H9 (cell line): ENCODE measurements around the gene IFI27. TPM values are rescaled to one million over a fixed set of nuclear protein-coding genes. Genes with fewer than 3 reads are reported as not detected.

Experiments
- DNase-seq: peaks from one replicate; pipeline ENCODE4 v3.0.0-alpha.2; 2017
- H2AFZ ChIP-seq: one replicate; pipeline ENCODE4 v1.6.1; 2013; ENCODE audit warnings: mild to moderate bottlenecking, low read length, control low read depth, moderate library complexity
- H2AK5ac ChIP-seq: 2 replicates; pipeline ENCODE4 v1.6.1; 2013; ENCODE audit warnings: low read length, control low read depth, mixed read lengths; ENCODE audit not compliant: insufficient read length
- H2BK120ac ChIP-seq: one replicate; pipeline ENCODE4 v1.6.1; 2013; ENCODE audit warnings: low read depth, mild to moderate bottlenecking, low read length, control low read depth, inconsistent platforms; ENCODE audit not compliant: poor library complexity, severe bottlenecking
- H2BK12ac ChIP-seq: 2 replicates; pipeline ENCODE4 v1.6.1; 2013; ENCODE audit warnings: low read length, control low read depth, mixed read lengths, low read depth; ENCODE audit not compliant: insufficient read length
- H2BK15ac ChIP-seq: 2 replicates; pipeline ENCODE4 v1.6.1; 2013; ENCODE audit warnings: low read depth, low read length, control low read depth
- H2BK20ac ChIP-seq: one replicate; pipeline ENCODE4 v1.6.1; 2013; ENCODE audit warnings: low read depth, mild to moderate bottlenecking, low read length, control low read depth, inconsistent platforms; ENCODE audit not compliant: poor library complexity, severe bottlenecking
- H2BK5ac ChIP-seq: 2 replicates; pipeline ENCODE4 v1.6.1; 2013; ENCODE audit warnings: low read length, control low read depth, mixed read lengths; ENCODE audit not compliant: insufficient read length
- H3K14ac ChIP-seq: 2 replicates; pipeline ENCODE4 v1.6.1; 2013; ENCODE audit warnings: low read length, control low read depth; ENCODE audit not compliant: insufficient read depth
- H3K18ac ChIP-seq: 2 replicates; pipeline ENCODE4 v1.6.1; 2013; ENCODE audit warnings: low read depth, mild to moderate bottlenecking, mixed read lengths, low read length, control low read depth; ENCODE audit not compliant: insufficient read length
- H3K23ac ChIP-seq: 2 replicates; pipeline ENCODE4 v1.6.1; 2013; ENCODE audit warnings: low read length, control low read depth, mixed read lengths, low read depth; ENCODE audit not compliant: insufficient read length
- H3K23me2 ChIP-seq: 2 replicates; pipeline ENCODE4 v1.6.1; 2013; ENCODE audit warnings: low read depth, mild to moderate bottlenecking, mixed read lengths, low read length, control low read depth; ENCODE audit not compliant: insufficient read length, poor library complexity, severe bottlenecking
- H3K27ac ChIP-seq: 2 replicates; pipeline ENCODE4 v1.5.1; 2013; ENCODE audit warnings: low read length, control low read depth, mixed read lengths, low read depth; ENCODE audit not compliant: insufficient read length
- H3K27me3 ChIP-seq: 2 replicates; pipeline ENCODE4 v1.6.1; 2013; ENCODE audit warnings: low read length, control low read depth, inconsistent platforms; ENCODE audit not compliant: insufficient read depth
- H3K4ac ChIP-seq: 2 replicates; pipeline ENCODE4 v1.6.1; 2013; ENCODE audit warnings: low read depth, mild to moderate bottlenecking, control low read depth, inconsistent platforms, low read length, moderate library complexity
- H3K4me1 ChIP-seq: 2 replicates; pipeline ENCODE4 v1.6.1; 2013; ENCODE audit warnings: low read length, control low read depth, inconsistent platforms; ENCODE audit not compliant: insufficient read depth
- H3K4me2 ChIP-seq: 2 replicates; pipeline ENCODE4 v1.6.1; 2013; ENCODE audit warnings: low read length, control low read depth, mixed read lengths; ENCODE audit not compliant: insufficient read length, insufficient read depth
- H3K56ac ChIP-seq: 2 replicates; pipeline ENCODE4 v1.6.1; 2013; ENCODE audit warnings: low read depth, mild to moderate bottlenecking, mixed read lengths, low read length, control low read depth; ENCODE audit not compliant: insufficient read length
- H3K79me1 ChIP-seq: 2 replicates; pipeline ENCODE4 v1.6.1; 2013; ENCODE audit warnings: low read depth, mild to moderate bottlenecking, moderate library complexity, low read length, control low read depth, inconsistent platforms; ENCODE audit not compliant: insufficient read depth, poor library complexity, severe bottlenecking
- H3K79me2 ChIP-seq: 2 replicates; pipeline ENCODE4 v1.6.1; 2013; ENCODE audit warnings: low read length, control low read depth, inconsistent platforms; ENCODE audit not compliant: insufficient read depth
- H3K9ac ChIP-seq: 2 replicates; pipeline ENCODE4 v1.6.1; 2013; ENCODE audit warnings: low read length, control low read depth, mixed read lengths; ENCODE audit not compliant: insufficient read length; ENCODE audit errors: extremely low read depth
- H3K9me3 ChIP-seq: one replicate; pipeline ENCODE4 v1.6.1; 2013; ENCODE audit warnings: low read depth, low read length, inconsistent platforms; ENCODE audit not compliant: control insufficient read depth
- H3T11ph ChIP-seq: one replicate; pipeline ENCODE4 v1.6.1; 2013; ENCODE audit warnings: mild to moderate bottlenecking, low read length, control low read depth, inconsistent platforms
- H4K20me1 ChIP-seq: one replicate; pipeline ENCODE4 v1.6.1; 2013; ENCODE audit not compliant: control insufficient read depth, insufficient read length, insufficient read depth
- H4K5ac ChIP-seq: 2 replicates; pipeline ENCODE4 v1.6.1; 2013; ENCODE audit warnings: low read depth, mild to moderate bottlenecking, mixed read lengths, low read length, control low read depth; ENCODE audit not compliant: insufficient read length
- H4K8ac ChIP-seq: replicated peaks from 2 replicates; pipeline ENCODE4 v1.6.1; 2013; ENCODE audit warnings: low read length, control low read depth, mixed read lengths, low read depth; ENCODE audit not compliant: insufficient read length
- H4K91ac ChIP-seq: 2 replicates; pipeline ENCODE4 v1.6.1; 2013; ENCODE audit warnings: low read depth, mild to moderate bottlenecking, moderate library complexity, mixed read lengths, low read length, control low read depth; ENCODE audit not compliant: insufficient read length
- H3K27ac Mint-ChIP-seq, 3 experiments: 2 replicates in 2 of 3; 3 replicates in 1 of 3; pipeline ENCODE4 v1.8.0; 2020 to 2021; ENCODE audit warnings: mixed read lengths in 3 of 3, mild to moderate bottlenecking in 1 of 3, moderate library complexity in 1 of 3
- H3K27me3 Mint-ChIP-seq: 2 replicates; pipeline ENCODE4 v1.8.0; 2021; ENCODE audit warnings: low read depth, mild to moderate bottlenecking, moderate library complexity, mixed read lengths
- H3K36me3 Mint-ChIP-seq, 3 experiments: 2 replicates in 2 of 3; 3 replicates in 1 of 3; pipeline ENCODE4 v1.8.0; 2020 to 2021; ENCODE audit warnings: low read depth in 3 of 3, mixed read lengths in 3 of 3; ENCODE audit not compliant: insufficient read depth in 1 of 3
- H3K4me1 Mint-ChIP-seq, 2 experiments: 2 replicates each; pipeline ENCODE4 v1.8.0; 2020; ENCODE audit warnings: mixed read lengths in 2 of 2
- H3K4me3 Mint-ChIP-seq, 2 experiments: 2 replicates in 1 of 2; 3 replicates in 1 of 2; pipeline ENCODE4 v1.8.0; 2020 to 2021; ENCODE audit warnings: mild to moderate bottlenecking in 2 of 2, mixed read lengths in 2 of 2, moderate library complexity in 1 of 2
- H3K9me3 Mint-ChIP-seq, 2 experiments: 2 replicates in 1 of 2; 3 replicates in 1 of 2; pipeline ENCODE4 v1.8.0; 2020; ENCODE audit warnings: mild to moderate bottlenecking in 2 of 2, mixed read lengths in 2 of 2, moderate library complexity in 1 of 2
- CTCF ChIP-seq: fragments of 200-600 bp; sonication (generic); conservative IDR thresholded peaks from 3 replicates; pipeline ENCODE4 v1.8.0; 2021; ENCODE audit warnings: antibody characterized with exemption, mild to moderate bottlenecking
- WGBS: extraction: QIAGEN DNeasy Blood & Tissue Kit; methylation state at CpG from one replicate; pipeline ENCODE4 v1.1.7; 2013; ENCODE audit warnings: missing lambda C conversion rate, low lambda C conversion rate, mixed read lengths; ENCODE audit not compliant: insufficient read length; ENCODE audit errors: extremely low coverage; 5-methylcytosine and 5-hydroxymethylcytosine counted together
- total RNA-seq: library from RNA; stranded (reverse); gene quantifications from 2 replicates; pipeline ENCODE4 v1.2.1, GENCODE V29; 2021

The IFI27 gene
- total RNA-seq, 1 experiment from 2014 or later: 1.7 TPM

GRCh38 chr14:94126800-94127199 lies 16.3 kb downstream of the IFI27 start:
- Histone ChIP-seq H3K4me1 (no peaks in the 10 kb centered on the region; the same call in 1 of the 2 replicates), H3K27me3 (no peaks in the 10 kb centered on the region), H4K8ac (no peak overlapping the region), H3K23ac (no peak overlapping the region), H3K79me1 (no peaks in the 10 kb centered on the region), H3K9me3 (no peaks in the 10 kb centered on the region), H2BK5ac (no peak overlapping the region), H2BK120ac (no peak overlapping the region), H4K5ac (no peak overlapping the region), H3K14ac (no peak overlapping the region), H3K4me2 (no peak overlapping the region), H3K23me2 (peaks cover 7% of the 10 kb centered on the region), H3K56ac (no peak overlapping the region), H4K20me1 (no peaks in the 10 kb centered on the region), H2AK5ac (no peak overlapping the region), H2BK15ac (no peak overlapping the region), H3K4ac (no peak overlapping the region), H3K18ac (no peak overlapping the region), H2AFZ (no peak overlapping the region), H3K79me2 (no peaks in the 10 kb centered on the region), H2BK12ac (no peak overlapping the region), H4K91ac (no peak overlapping the region), H3K27ac (no peak overlapping the region), H2BK20ac (no peak overlapping the region), H3T11ph (no peak overlapping the region), H3K9ac (no peak overlapping the region)
- Mint-ChIP-seq H3K4me1 (peaks cover 16% of the 10 kb centered on the region in 2 experiments), H3K9me3 (no peaks in the 10 kb centered on the region), H3K36me3 (no peaks in the 10 kb centered on the region), H3K27me3 (peaks cover 8% of the 10 kb centered on the region), H3K4me3 (no peak overlapping the region), H3K27ac (no peak overlapping the region)
- WGBS: no CpG with 5 or more reads among the region's 5 CpGs
- no peak for TF ChIP-seq CTCF
- peak; percentile 2 for DNase-seq
